Neural progenitor cell (in vitro differentiated cells): ENCODE measurements around the gene IGF1. TPM values are rescaled to one million over a fixed set of nuclear protein-coding genes. Genes with fewer than 3 reads are reported as not detected.

Experiments
- DNase-seq: peaks from one replicate; pipeline ENCODE4 v3.0.0-alpha.2; 2016; ENCODE audit warnings: low spot score
- H2AFZ ChIP-seq: fragments of 200-600 bp; sonication (generic); replicated peaks from 2 replicates; pipeline ENCODE4 v1.6.1; 2016; ENCODE audit warnings: antibody characterized with exemption
- H3F3A ChIP-seq: fragments of 200-600 bp; sonication (generic); 2 replicates; pipeline ENCODE4 v1.6.1; 2016; ENCODE audit warnings: antibody characterized with exemption, low read depth
- H3K27ac ChIP-seq: fragments of 200-600 bp; sonication (generic); 2 replicates; pipeline ENCODE4 v1.5.1; 2016; ENCODE audit warnings: mild to moderate bottlenecking
- H3K27me3 ChIP-seq: fragments of 200-600 bp; sonication (generic); 2 replicates; pipeline ENCODE4 v1.6.1; 2016; ENCODE audit warnings: mild to moderate bottlenecking, moderate library complexity
- H3K36me3 ChIP-seq: fragments of 200-600 bp; sonication (generic); 2 replicates; pipeline ENCODE4 v1.5.1; 2016
- H3K4me1 ChIP-seq: fragments of 200-600 bp; sonication (generic); 2 replicates; pipeline ENCODE4 v1.6.1; 2016; ENCODE audit warnings: mixed run types
- H3K4me2 ChIP-seq: fragments of 200-600 bp; sonication (generic); 2 replicates; pipeline ENCODE4 v1.6.1; 2016
- H3K4me3 ChIP-seq: fragments of 200-600 bp; sonication (generic); 2 replicates; pipeline ENCODE4 v1.5.1; 2016
- H3K79me2 ChIP-seq: fragments of 200-600 bp; sonication (generic); 2 replicates; pipeline ENCODE4 v1.6.1; 2016; ENCODE audit warnings: low read depth
- H3K9ac ChIP-seq: fragments of 200-600 bp; sonication (generic); 2 replicates; pipeline ENCODE4 v1.6.1; 2016
- H3K9me3 ChIP-seq: fragments of 200-600 bp; sonication (generic); 2 replicates; pipeline ENCODE4 v1.5.1; 2016; ENCODE audit warnings: low read depth
- H4K20me1 ChIP-seq: fragments of 200-600 bp; sonication (generic); 2 replicates; pipeline ENCODE4 v1.6.1; 2016; ENCODE audit warnings: low read depth
- H3K27ac Mint-ChIP-seq: 3 replicates; pipeline ENCODE4 v1.8.0; 2021; ENCODE audit warnings: mixed read lengths
- H3K27me3 Mint-ChIP-seq: 2 replicates; pipeline ENCODE4 v1.8.0; 2022; ENCODE audit warnings: low read depth, mild to moderate bottlenecking, inconsistent platforms, moderate library complexity, mixed read lengths; ENCODE audit not compliant: insufficient read depth
- H3K36me3 Mint-ChIP-seq: 3 replicates; pipeline ENCODE4 v1.8.0; 2021; ENCODE audit warnings: mixed read lengths
- H3K4me1 Mint-ChIP-seq: 3 replicates; pipeline ENCODE4 v1.8.0; 2021; ENCODE audit warnings: mixed read lengths
- H3K4me3 Mint-ChIP-seq: 3 replicates; pipeline ENCODE4 v1.8.0; 2021; ENCODE audit warnings: mild to moderate bottlenecking, moderate library complexity, mixed read lengths
- H3K9me3 Mint-ChIP-seq: 3 replicates; pipeline ENCODE4 v1.8.0; 2020; ENCODE audit warnings: mixed read lengths
- EZH2 ChIP-seq: fragments of 200-600 bp; sonication (generic); IDR thresholded peaks from 2 replicates; pipeline ENCODE4 v1.6.1; 2017; ENCODE audit warnings: antibody characterized with exemption, mild to moderate bottlenecking, moderate library complexity
- EZH2phosphoT487 ChIP-seq: fragments of 200-600 bp; sonication (generic); IDR thresholded peaks from 2 replicates; pipeline ENCODE4 v1.6.1; 2017; ENCODE audit warnings: antibody characterized with exemption
- total RNA-seq: library from RNA; depleted of rRNA; stranded (reverse); fragments of >200 nt; gene quantifications from 2 replicates; pipeline ENCODE4 v1.2.3, GENCODE V29; 2015; ENCODE audit warnings: low replicate concordance
- TF ChIP-seq, protein P1 (sequence below): fragments of 200-600 bp; sonication (generic); IDR thresholded peaks from 2 replicates; pipeline ENCODE4 v1.5.1; 2017; ENCODE audit warnings: antibody characterized with exemption, mild to moderate bottlenecking

Gene IGF1
- total RNA-seq, 1 donor from 2014 or later, result not detected

DNA sequence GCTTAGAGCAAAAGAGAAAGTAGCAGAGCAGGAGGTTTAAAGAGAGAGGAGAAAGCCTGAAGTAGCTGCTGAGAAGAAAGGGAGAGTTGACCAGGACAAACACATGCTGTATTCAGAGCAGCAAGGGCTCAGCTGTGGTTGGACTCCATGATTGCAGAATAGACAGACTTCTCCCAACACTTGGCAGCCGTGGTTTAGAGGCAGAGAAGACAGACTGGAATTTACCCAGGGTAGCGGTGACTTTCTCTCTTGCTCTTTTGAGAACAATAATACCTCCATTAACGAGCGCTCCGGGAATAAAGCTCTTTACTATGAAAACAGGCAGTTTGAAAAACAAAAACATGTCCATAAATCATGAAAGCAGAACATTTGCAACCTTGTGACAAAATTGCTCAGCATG lies 21.4 kb upstream of the IGF1 start:
- Mint-ChIP-seq H3K4me1 (no peaks in the 10 kb centered on the region), H3K4me3 (no peak overlapping the region), H3K9me3 (peaks cover 2% of the 10 kb centered on the region), H3K27ac (no peak overlapping the region), H3K27me3 (no peaks in the 10 kb centered on the region), H3K36me3 (no peaks in the 10 kb centered on the region)
- H2AFZ ChIP-seq, result no peak overlapping the region
- no peak for DNase-seq
- no peaks in the 10 kb centered on the region for H3K9me3 ChIP-seq
- H3K9ac ChIP-seq, result no peak overlapping the region
- TF ChIP-seq EZH2phosphoT487 (no peak), EZH2 (no peak)
- TF ChIP-seq, protein P1, sequence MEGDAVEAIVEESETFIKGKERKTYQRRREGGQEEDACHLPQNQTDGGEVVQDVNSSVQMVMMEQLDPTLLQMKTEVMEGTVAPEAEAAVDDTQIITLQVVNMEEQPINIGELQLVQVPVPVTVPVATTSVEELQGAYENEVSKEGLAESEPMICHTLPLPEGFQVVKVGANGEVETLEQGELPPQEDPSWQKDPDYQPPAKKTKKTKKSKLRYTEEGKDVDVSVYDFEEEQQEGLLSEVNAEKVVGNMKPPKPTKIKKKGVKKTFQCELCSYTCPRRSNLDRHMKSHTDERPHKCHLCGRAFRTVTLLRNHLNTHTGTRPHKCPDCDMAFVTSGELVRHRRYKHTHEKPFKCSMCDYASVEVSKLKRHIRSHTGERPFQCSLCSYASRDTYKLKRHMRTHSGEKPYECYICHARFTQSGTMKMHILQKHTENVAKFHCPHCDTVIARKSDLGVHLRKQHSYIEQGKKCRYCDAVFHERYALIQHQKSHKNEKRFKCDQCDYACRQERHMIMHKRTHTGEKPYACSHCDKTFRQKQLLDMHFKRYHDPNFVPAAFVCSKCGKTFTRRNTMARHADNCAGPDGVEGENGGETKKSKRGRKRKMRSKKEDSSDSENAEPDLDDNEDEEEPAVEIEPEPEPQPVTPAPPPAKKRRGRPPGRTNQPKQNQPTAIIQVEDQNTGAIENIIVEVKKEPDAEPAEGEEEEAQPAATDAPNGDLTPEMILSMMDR, result no peak
- H3K27ac ChIP-seq, result no peak overlapping the region
- no peaks in the 10 kb centered on the region for H3F3A ChIP-seq
- H3K79me2 ChIP-seq, result no peaks in the 10 kb centered on the region
- no peak overlapping the region for H3K4me2 ChIP-seq
- no peaks in the 10 kb centered on the region for H3K4me1 ChIP-seq
- H3K36me3 ChIP-seq, result no peaks in the 10 kb centered on the region
- H4K20me1 ChIP-seq, result no peaks in the 10 kb centered on the region
- no peak overlapping the region for H3K4me3 ChIP-seq
- H3K27me3 ChIP-seq, result no peaks in the 10 kb centered on the region

DNA sequence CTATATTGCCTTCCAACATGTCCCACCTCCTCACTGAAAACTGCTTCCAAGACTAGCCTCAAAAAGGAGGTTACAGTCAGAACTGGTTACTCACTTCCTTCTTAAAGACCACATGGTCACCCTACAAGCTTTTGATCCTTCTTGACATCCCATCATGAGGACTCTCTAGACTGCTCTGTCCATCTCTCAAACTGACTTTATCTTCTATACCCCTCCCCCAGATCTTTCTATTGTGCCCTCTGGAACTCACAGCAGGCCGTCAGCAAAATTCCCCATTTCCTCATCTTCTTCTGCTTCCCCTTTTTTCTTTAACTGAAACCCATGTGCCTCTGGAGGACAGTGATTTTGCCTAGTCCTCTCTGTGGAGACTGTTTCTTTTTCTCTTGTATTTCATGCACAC lies 18.1 kb upstream of the IGF1 start:
- DNase-seq, result no peak
- no peaks in the 10 kb centered on the region for H3K4me1 Mint-ChIP-seq
- TF ChIP-seq EZH2phosphoT487 (no peak), EZH2 (no peak)
- TF ChIP-seq, protein P1, result no peak
- Histone ChIP-seq H3K27me3 (no peaks in the 10 kb centered on the region), H3K27ac (no peak overlapping the region), H3K79me2 (no peaks in the 10 kb centered on the region), H3K36me3 (no peaks in the 10 kb centered on the region), H4K20me1 (no peaks in the 10 kb centered on the region), H3K4me1 (no peaks in the 10 kb centered on the region), H3K9me3 (no peaks in the 10 kb centered on the region), H3K4me2 (no peak overlapping the region), H2AFZ (no peak overlapping the region), H3F3A (no peaks in the 10 kb centered on the region), H3K4me3 (no peak overlapping the region), H3K9ac (no peak overlapping the region)
- no peaks in the 10 kb centered on the region for H3K36me3 Mint-ChIP-seq
- H3K9me3 Mint-ChIP-seq, result peaks cover 3% of the 10 kb centered on the region
- no peak overlapping the region for H3K4me3 Mint-ChIP-seq
- H3K27me3 Mint-ChIP-seq, result no peaks in the 10 kb centered on the region
- H3K27ac Mint-ChIP-seq, result no peak overlapping the region

DNA sequence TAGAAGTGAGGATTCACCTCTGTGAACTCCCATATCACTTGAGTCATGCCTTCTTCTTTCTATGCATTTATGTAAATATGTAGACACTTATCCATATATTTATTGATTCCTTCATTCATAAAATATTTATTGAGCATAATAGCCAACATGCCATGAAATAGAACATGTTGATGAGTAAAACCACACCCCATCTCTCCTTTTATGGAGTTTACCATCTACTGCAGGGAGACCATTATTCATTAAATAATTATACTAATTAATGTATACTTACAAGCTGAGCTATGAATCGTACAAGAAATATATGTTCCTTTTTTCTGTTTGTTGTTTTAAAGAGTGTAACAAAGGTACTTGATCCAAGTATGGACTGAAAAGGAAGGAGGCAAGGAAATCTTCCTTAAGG lies 17.4 kb upstream of the IGF1 start:
- H3K4me2 ChIP-seq, result no peak overlapping the region
- no peaks in the 10 kb centered on the region for H3K9me3 ChIP-seq
- no peaks in the 10 kb centered on the region for H3K4me1 ChIP-seq
- no peak for TF ChIP-seq EZH2
- no peak for TF ChIP-seq EZH2phosphoT487
- TF ChIP-seq, protein P1, result no peak
- H3K27ac ChIP-seq, result no peak overlapping the region
- Mint-ChIP-seq H3K9me3 (peaks cover 3% of the 10 kb centered on the region), H3K4me3 (no peak overlapping the region), H3K36me3 (no peaks in the 10 kb centered on the region), H3K4me1 (no peaks in the 10 kb centered on the region), H3K27ac (no peak overlapping the region), H3K27me3 (no peaks in the 10 kb centered on the region)
- H3K4me3 ChIP-seq, result no peak overlapping the region
- H3K27me3 ChIP-seq, result no peaks in the 10 kb centered on the region
- no peak overlapping the region for H2AFZ ChIP-seq
- no peaks in the 10 kb centered on the region for H4K20me1 ChIP-seq
- no peaks in the 10 kb centered on the region for H3K36me3 ChIP-seq
- H3K9ac ChIP-seq, result no peak overlapping the region
- no peaks in the 10 kb centered on the region for H3K79me2 ChIP-seq
- H3F3A ChIP-seq, result no peaks in the 10 kb centered on the region
- DNase-seq, result no peak
